Measurements from ENCODE around the gene AP1S1.
"Not testable (repeated sequence)": the region's sequence is repeated elsewhere in the genome, so short reads cannot be mapped to it uniquely, and the experiment has no call there.

The AP1S1 gene

GRCh38 chr7:101195884-101196283 lies 41.6 kb downstream of the AP1S1 start:
- Histone ChIP-seq H3K79me2 (ENCODE audit: insufficient read depth, low read depth) (no peaks in the 10 kb centered on the region), H3K27ac (no peak overlapping the region), H3K36me3 (ENCODE audit: insufficient read depth) (no peaks in the 10 kb centered on the region), H3K4me1 (ENCODE audit: low read depth, poor library complexity, severe bottlenecking) (no peaks in the 10 kb centered on the region), H2AFZ (ENCODE audit: low read depth) (no peak overlapping the region), H3K9ac (no peak overlapping the region), H3K4me3 (IDR thresholded peaks at IDR 0.05; ENCODE audit: insufficient read depth, low read depth, low read length) (no peak overlapping the region), H4K20me1 (ENCODE audit: insufficient read depth) (no peaks in the 10 kb centered on the region), H3K27me3 (ENCODE audit: insufficient read depth, low read depth) (peaks cover 78% of the 10 kb centered on the region), H3K4me2 (no peak overlapping the region)
- no peak for TF ChIP-seq CTCF (conservative IDR thresholded peaks at IDR 0.05; ENCODE audit: low read depth, low read length)

GRCh38 chr7:101197991-101198390 lies 43.7 kb downstream of the AP1S1 start:
- no peak for TF ChIP-seq CTCF (conservative IDR thresholded peaks at IDR 0.05; ENCODE audit: low read depth, low read length)
- Histone ChIP-seq H2AFZ (ENCODE audit: low read depth) (no peak overlapping the region), H3K79me2 (ENCODE audit: insufficient read depth, low read depth) (no peaks in the 10 kb centered on the region), H3K27me3 (ENCODE audit: insufficient read depth, low read depth) (peaks cover 77% of the 10 kb centered on the region), H3K4me3 (IDR thresholded peaks at IDR 0.05; ENCODE audit: insufficient read depth, low read depth, low read length) (no peak overlapping the region), H3K9ac (no peak overlapping the region), H3K27ac (no peak overlapping the region), H3K4me1 (ENCODE audit: low read depth, poor library complexity, severe bottlenecking) (no peaks in the 10 kb centered on the region), H4K20me1 (ENCODE audit: insufficient read depth) (no peaks in the 10 kb centered on the region), H3K36me3 (ENCODE audit: insufficient read depth) (no peaks in the 10 kb centered on the region), H3K4me2 (no peak overlapping the region)

DNA sequence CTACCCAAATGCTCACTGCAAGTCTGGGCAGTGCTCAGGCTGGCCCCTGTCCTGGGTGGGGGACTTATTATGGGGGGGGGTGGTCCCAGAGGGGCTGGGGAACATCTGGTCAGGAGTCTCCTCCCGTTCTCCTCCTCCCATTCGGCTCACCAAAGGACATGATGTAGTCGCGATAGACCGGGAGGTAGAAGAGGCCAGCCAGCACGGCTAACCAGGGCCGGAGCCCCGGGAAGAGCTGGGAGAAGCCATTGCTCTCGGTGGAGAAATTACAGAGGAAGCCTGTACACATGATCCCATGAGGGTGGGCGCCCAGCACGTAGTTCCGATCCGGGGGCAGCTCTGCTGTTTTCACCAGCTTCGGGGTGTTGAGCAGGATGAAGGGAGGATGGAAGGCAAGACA lies 44.2 kb downstream of the AP1S1 start:
- Histone ChIP-seq H2AFZ (ENCODE audit: low read depth) (no peak overlapping the region), H3K79me2 (ENCODE audit: insufficient read depth, low read depth) (no peaks in the 10 kb centered on the region), H4K20me1 (ENCODE audit: insufficient read depth) (no peaks in the 10 kb centered on the region), H3K4me2 (no peak overlapping the region), H3K27ac (no peak overlapping the region), H3K4me1 (ENCODE audit: low read depth, poor library complexity, severe bottlenecking) (no peaks in the 10 kb centered on the region), H3K4me3 (IDR thresholded peaks at IDR 0.05; ENCODE audit: insufficient read depth, low read depth, low read length) (no peak overlapping the region), H3K9ac (no peak overlapping the region), H3K36me3 (ENCODE audit: insufficient read depth) (no peaks in the 10 kb centered on the region), H3K27me3 (ENCODE audit: insufficient read depth, low read depth) (peaks cover 76% of the 10 kb centered on the region)
- TF ChIP-seq CTCF (conservative IDR thresholded peaks at IDR 0.05; ENCODE audit: low read depth, low read length) = no peak

DNA sequence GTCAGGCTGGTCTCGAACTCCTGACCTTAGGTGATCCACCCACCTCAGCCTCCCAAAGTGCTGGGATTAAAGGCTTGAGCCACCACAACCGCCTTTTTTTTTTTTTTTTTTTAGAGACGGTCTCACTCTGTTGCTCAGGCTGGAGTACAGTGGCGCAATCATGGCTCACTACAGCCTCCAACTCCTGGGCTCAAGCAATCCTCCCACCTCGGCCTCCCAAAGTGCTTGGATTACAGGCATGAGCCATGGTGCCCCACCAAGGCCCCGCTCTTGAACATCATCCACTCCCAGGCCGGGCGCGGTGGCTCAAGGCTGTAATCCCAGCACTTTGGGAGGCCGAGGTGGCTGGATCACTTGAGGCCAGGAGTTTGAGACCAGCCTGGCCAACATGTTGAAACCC lies 45.2 kb downstream of the AP1S1 start:
- not testable (repeated sequence) for H3K4me3 ChIP-seq (IDR thresholded peaks at IDR 0.05; ENCODE audit: insufficient read depth, low read depth, low read length); H3K27ac ChIP-seq; H3K36me3 ChIP-seq (ENCODE audit: insufficient read depth); H3K4me1 ChIP-seq (ENCODE audit: low read depth, poor library complexity, severe bottlenecking); H3K79me2 ChIP-seq (ENCODE audit: insufficient read depth, low read depth); H3K4me2 ChIP-seq; H3K9ac ChIP-seq; H4K20me1 ChIP-seq (ENCODE audit: insufficient read depth); H2AFZ ChIP-seq (ENCODE audit: low read depth)
- peaks cover 74% of the 10 kb centered on the region for H3K27me3 ChIP-seq (ENCODE audit: insufficient read depth, low read depth)

- no peak overlapping the region for H3K4me3 ChIP-seq (IDR thresholded peaks at IDR 0.05; ENCODE audit: insufficient read depth, low read depth, low read length)
- no peak overlapping the region for H3K9ac ChIP-seq
- no peaks in the 10 kb centered on the region for H3K79me2 ChIP-seq (ENCODE audit: insufficient read depth, low read depth)
- H3K4me2 ChIP-seq = no peak overlapping the region
- H2AFZ ChIP-seq (ENCODE audit: low read depth) = no peak overlapping the region
- H3K27ac ChIP-seq = no peak overlapping the region
- no peaks in the 10 kb centered on the region for H3K4me1 ChIP-seq (ENCODE audit: low read depth, poor library complexity, severe bottlenecking)
- H4K20me1 ChIP-seq (ENCODE audit: insufficient read depth) = no peaks in the 10 kb centered on the region
- no peaks in the 10 kb centered on the region for H3K36me3 ChIP-seq (ENCODE audit: insufficient read depth)
- H3K27me3 ChIP-seq (ENCODE audit: insufficient read depth, low read depth) = peaks cover 65% of the 10 kb centered on the region
- TF ChIP-seq CTCF (conservative IDR thresholded peaks at IDR 0.05; ENCODE audit: low read depth, low read length) = no peak
Measured at GRCh38 chr7:101200504-101200861, 46.2 kb downstream of the AP1S1 start.

Data from KMS-11 (cell line).